ENCODE measurements around the gene CNNM3. TPM values are rescaled to one million over a fixed set of nuclear protein-coding genes. Genes with fewer than 3 reads are reported as not detected.

The CNNM3 gene
- total and polyA plus RNA-seq, 2 experiments from 2014 or later: 18.9 to 37.6 TPM

- Histone ChIP-seq H3K9me3 (ENCODE audit: low read depth) (no peaks in the 10 kb centered on the region), H3K4me1 (ENCODE audit: low read depth) (peaks cover 29% of the 10 kb centered on the region), H3K27me3 (no peaks in the 10 kb centered on the region), H3K4me3 (no peak overlapping the region), H3K27ac (no peak overlapping the region), H3K36me3 (no peaks in the 10 kb centered on the region)
- DNase-seq (ENCODE audit: low read depth in 1 of 2, low spot score in 1 of 2): no peak
- no peak for TF ChIP-seq CTCF (IDR thresholded peaks at IDR 0.05; ENCODE audit: low read depth, low read length)
These were observed 9.0 kb upstream of the CNNM3 start for GRCh38 chr2:96807127-96807471.

GRCh38 chr2:96808176-96808837, 7.8 kb upstream of the CNNM3 start:
- H3K36me3 ChIP-seq: no peaks in the 10 kb centered on the region
- H3K27ac ChIP-seq: no peak overlapping the region
- H3K9me3 ChIP-seq (ENCODE audit: low read depth): no peaks in the 10 kb centered on the region
- H3K4me3 ChIP-seq: no peak overlapping the region
- H3K27me3 ChIP-seq: no peaks in the 10 kb centered on the region
- no peak for DNase-seq (ENCODE audit: low read depth in 1 of 2, low spot score in 1 of 2)
- no peak for TF ChIP-seq CTCF (IDR thresholded peaks at IDR 0.05; ENCODE audit: low read depth, low read length)
- peaks cover 37% of the 10 kb centered on the region for H3K4me1 ChIP-seq (ENCODE audit: low read depth)

- no peaks in the 10 kb centered on the region for H3K27me3 ChIP-seq
- no peaks in the 10 kb centered on the region for H3K36me3 ChIP-seq
- no peak overlapping the region for H3K27ac ChIP-seq
- DNase-seq (ENCODE audit: low read depth in 1 of 2, low spot score in 1 of 2): no peak
- TF ChIP-seq CTCF (IDR thresholded peaks at IDR 0.05; ENCODE audit: low read depth, low read length): no peak
- H3K4me1 ChIP-seq (ENCODE audit: low read depth): peaks cover 37% of the 10 kb centered on the region
- no peak overlapping the region for H3K4me3 ChIP-seq
- no peaks in the 10 kb centered on the region for H3K9me3 ChIP-seq (ENCODE audit: low read depth)
These were observed 6.7 kb upstream of the CNNM3 start for GRCh38 chr2:96809216-96809882.

- no peaks in the 10 kb centered on the region for H3K9me3 ChIP-seq (ENCODE audit: low read depth)
- TF ChIP-seq CTCF (IDR thresholded peaks at IDR 0.05; ENCODE audit: low read depth, low read length): no peak
- peak overlapping the region; percentile 58 for H3K27ac ChIP-seq
- DNase-seq (ENCODE audit: low read depth in 1 of 2, low spot score in 1 of 2): no peak
- H3K4me1 ChIP-seq (ENCODE audit: low read depth): peaks cover 37% of the 10 kb centered on the region
- no peaks in the 10 kb centered on the region for H3K27me3 ChIP-seq
- no peaks in the 10 kb centered on the region for H3K36me3 ChIP-seq
- H3K4me3 ChIP-seq: no peak overlapping the region
These were observed 5.9 kb upstream of the CNNM3 start for GRCh38 chr2:96809951-96810782.

GRCh38 chr2:96810783-96811192, 5.3 kb upstream of the CNNM3 start:
- H3K4me1 ChIP-seq (ENCODE audit: low read depth): peaks cover 37% of the 10 kb centered on the region
- H3K4me3 ChIP-seq: no peak overlapping the region
- DNase-seq (ENCODE audit: low read depth in 1 of 2, low spot score in 1 of 2): no peak
- H3K9me3 ChIP-seq (ENCODE audit: low read depth): no peaks in the 10 kb centered on the region
- no peaks in the 10 kb centered on the region for H3K27me3 ChIP-seq
- H3K36me3 ChIP-seq: no peaks in the 10 kb centered on the region
- peak overlapping the region; percentile 23 for H3K27ac ChIP-seq
- no peak for TF ChIP-seq CTCF (IDR thresholded peaks at IDR 0.05; ENCODE audit: low read depth, low read length)
